Psoas muscle (tissue), 8 donors: ENCODE results near the gene MAPK8. TPM values are rescaled to one million over a fixed set of nuclear protein-coding genes. Genes with fewer than 3 reads are reported as not detected.
"Not testable (repeated sequence)": the region's sequence is repeated elsewhere in the genome, so short reads cannot be mapped to it uniquely, and the experiment has no call there.

Experiments
- ATAC-seq, 4 donors: fragments of 200-7000 bp; cut with Tn5 transposase; one replicate each; pipeline ENCODE4 v1.9.1; 2020; ENCODE audit warnings: moderate library complexity in 3 of 4, mild to moderate bottlenecking in 2 of 4
- DNase-seq, 2 donors: peaks; one replicate each; pipeline ENCODE4 v3.0.0-alpha.2; 2020
- H3K27ac ChIP-seq: fragments of 200-600 bp; one replicate; pipeline ENCODE4 v1.8.0; 2022
- H3K27me3 ChIP-seq, 3 donors: fragments of 200-600 bp in 1 of 3; one replicate each; pipeline versions ENCODE4 v1.6.1 to v1.8.0; 2013 to 2022; ENCODE audit warnings: low read length in 2 of 3, mild to moderate bottlenecking in 2 of 3, moderate library complexity in 1 of 3; ENCODE audit not compliant: insufficient read depth in 3 of 3
- H3K36me3 ChIP-seq, 2 donors: fragments of 200-600 bp in 1 of 2; one replicate each; pipeline versions ENCODE4 v1.6.1 to v1.8.0; 2013 to 2022; ENCODE audit warnings: low read depth in 1 of 2, mild to moderate bottlenecking in 1 of 2, moderate library complexity in 1 of 2; ENCODE audit not compliant: insufficient read depth in 1 of 2
- H3K4me1 ChIP-seq: fragments of 200-600 bp; one replicate; pipeline ENCODE4 v1.8.0; 2022
- H3K4me3 ChIP-seq: fragments of 200-600 bp; one replicate; pipeline ENCODE4 v1.8.0; 2022; ENCODE audit warnings: mild to moderate bottlenecking
- H3K9me3 ChIP-seq: fragments of 200-600 bp; one replicate; pipeline ENCODE4 v1.8.0; 2022
- CTCF ChIP-seq: fragments of 200-600 bp; IDR thresholded peaks from one replicate; pipeline ENCODE4 v1.8.0; 2022; ENCODE audit warnings: antibody characterized with exemption
- WGBS, 3 donors: extraction: QIAGEN DNeasy Blood & Tissue Kit; methylation state at CpG; one replicate each; pipeline versions ENCODE4 v1.1.6 to v1.1.7; 2013; 5-methylcytosine and 5-hydroxymethylcytosine counted together
- intact Hi-C, 2 donors: fragments of 100-400 bp; cut with DNase I; formaldehyde crosslinking; loops; one replicate each; pipeline versions ENCODE4 v1.11.0 to v1.14.2; 2022
- polyA plus RNA-seq, 3 donors: library from polyadenylated mRNA; stranded (reverse); fragments of 200-250 nt; gene quantifications; one replicate each; pipeline ENCODE4 v1.2.3, GENCODE V29; 2013
- total RNA-seq, 4 donors: library from RNA; stranded (reverse); fragmentation: NEBNext Ultra II Directional in 2 of 4; extraction: Animal tissue kit (Norgen Biotek cat#: 25700) in 2 of 4; gene quantifications; one replicate each; pipeline versions ENCODE4 v1.2.1 to v1.2.4, GENCODE V29; 2021 to 2023
- donor health status: healthy with polysubstance abuse.
- donor health status: DM: no; HTN: no; CAD: no; lungs with moderate emphysema.
- donor health status: Bipolar disorder and iron deficiency.
- donor health status: healthy.
- donor health status: DM: yes; HTN: yes; CAD: no.
- donor health status: DM: no; HTN: no; CAD: no.
- donor health status: DM: no; HTN: no; CAD: no.
- donor health status: DM: yes; HTN: yes; CAD: no.

MAPK8 gene
- total and polyA plus RNA-seq, 7 donors: 10.8 to 32.3 (median 24.3) TPM

DNA sequence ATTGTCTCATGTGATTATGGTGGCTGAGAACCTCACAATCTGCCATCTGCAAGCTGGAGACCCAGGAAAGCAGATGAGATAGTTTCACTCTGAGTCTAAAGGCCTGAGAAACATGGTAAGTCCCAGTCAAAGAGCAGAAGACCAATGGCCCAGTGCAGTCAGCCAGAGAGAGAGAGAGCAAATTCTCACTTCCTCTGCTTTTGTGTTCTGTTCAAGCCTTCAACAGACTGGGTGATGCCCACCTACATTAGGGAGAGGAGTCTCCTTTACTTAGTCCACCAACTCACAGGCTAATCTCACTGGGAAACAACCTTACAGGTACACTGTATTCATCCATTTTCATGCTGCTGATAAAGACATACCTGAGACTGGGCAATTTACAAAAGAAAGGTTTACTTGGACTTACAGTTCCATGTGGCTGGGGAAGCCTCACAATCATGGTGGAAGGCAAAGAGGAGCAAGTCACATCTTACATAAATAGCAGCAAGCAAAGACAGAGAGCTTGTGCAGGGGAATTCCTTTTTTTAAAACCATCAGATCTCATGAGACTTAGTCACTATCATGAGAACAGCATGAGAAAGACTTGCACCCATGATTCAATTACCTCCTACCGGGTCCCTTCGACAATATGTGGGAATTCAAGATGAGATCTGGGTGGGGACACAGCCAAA lies 27.3 kb upstream of the MAPK8 start:
- H3K9me3 ChIP-seq: no peaks in the 10 kb centered on the region
- intact Hi-C loops: no loop called here

DNA sequence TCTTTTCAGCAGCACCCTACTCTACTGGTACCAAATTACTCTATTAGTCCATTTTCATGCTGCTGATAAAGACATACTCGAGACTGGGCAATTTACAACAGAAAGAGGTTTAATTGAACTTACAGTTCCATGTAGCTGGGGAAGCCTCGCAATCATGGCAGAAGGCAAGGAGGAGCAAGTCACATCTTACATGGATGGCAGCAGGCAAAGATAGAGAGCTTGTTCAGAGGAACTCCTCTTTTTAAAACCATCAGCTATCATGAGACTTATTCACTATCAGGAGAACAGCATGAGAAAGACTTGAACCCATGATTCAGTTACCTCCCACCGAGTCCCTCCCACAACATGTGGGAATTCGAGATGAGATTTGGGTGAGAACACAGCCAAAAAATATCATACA lies 24.8 kb upstream of the MAPK8 start:
- intact Hi-C loops, H3K27ac ChIP-seq: not testable (repeated sequence)
- WGBS, 3 donors: 68 to 74% (median 68%) methylated on average over 4 of the region's 4 CpGs

More for the DNA sequence above, 27.3 kb upstream of the MAPK8 start:
- DNase-seq (no peak), ATAC-seq (no peak)
- no peak for TF ChIP-seq CTCF
- Histone ChIP-seq H3K27ac (no peak overlapping the region), H3K27me3 (no peaks in the 10 kb centered on the region), H3K4me1 (no peaks in the 10 kb centered on the region), H3K36me3 (no peaks in the 10 kb centered on the region), H3K4me3 (no peak overlapping the region)
- WGBS, 3 donors: 86 to 92% (median 91%) methylated on average over 2 of the region's 2 CpGs

DNA sequence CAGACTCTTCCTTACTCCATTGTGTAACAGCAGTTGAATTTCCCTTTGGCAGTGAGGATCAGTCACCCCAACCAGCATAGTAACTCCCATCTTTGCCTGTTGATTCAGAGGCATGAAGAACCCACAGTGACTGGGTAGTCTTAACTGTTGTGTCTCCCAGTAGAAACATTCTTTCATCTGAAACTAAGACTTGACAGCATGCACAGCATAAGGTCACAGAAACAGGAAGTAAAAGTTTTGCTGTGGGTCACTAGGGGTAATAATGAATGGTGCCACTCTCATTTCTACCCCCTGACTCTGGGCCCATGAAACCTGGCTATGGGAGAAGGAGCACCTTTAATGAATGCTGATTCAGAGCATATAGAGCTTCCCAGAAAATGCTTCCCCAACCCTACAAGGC lies 23.6 kb upstream of the MAPK8 start:
- Histone ChIP-seq H3K36me3 (no peaks in the 10 kb centered on the region), H3K27ac (no peak overlapping the region), H3K27me3 (peaks cover 0 to 7% (median 0%) of the 10 kb centered on the region in 3 donors), H3K9me3 (no peaks in the 10 kb centered on the region), H3K4me1 (no peaks in the 10 kb centered on the region), H3K4me3 (no peak overlapping the region)
- no peak for TF ChIP-seq CTCF
- intact Hi-C loops: no loop called here
- DNase-seq (no peak), ATAC-seq (no peak)

More for the DNA sequence above, 24.8 kb upstream of the MAPK8 start:
- not testable (repeated sequence) for H3K9me3 ChIP-seq, H3K4me3 ChIP-seq, H3K4me1 ChIP-seq, H3K36me3 ChIP-seq, ATAC-seq, H3K27me3 ChIP-seq, DNase-seq

- H3K36me3 ChIP-seq: no peaks in the 10 kb centered on the region
- no peaks in the 10 kb centered on the region for H3K4me1 ChIP-seq
- no peak overlapping the region for H3K4me3 ChIP-seq
- no peak for TF ChIP-seq CTCF
- WGBS, 3 donors: 75 to 85% (median 82%) methylated on average over 2 of the region's 2 CpGs
- ATAC-seq: no peak
- intact Hi-C loops: no loop called here
- no peaks in the 10 kb centered on the region for H3K9me3 ChIP-seq
- H3K27me3 ChIP-seq: peaks cover 0 to 7% (median 0%) of the 10 kb centered on the region in 3 donors
- DNase-seq: no peak
- no peak overlapping the region for H3K27ac ChIP-seq
Observed at GRCh38 chr10:48284002-48284546, 22.4 kb upstream of the MAPK8 start.

GRCh38 chr10:48284811-48285210 lies 21.7 kb upstream of the MAPK8 start:
- no peak for DNase-seq
- H3K27ac ChIP-seq: no peak overlapping the region
- no peaks in the 10 kb centered on the region for H3K36me3 ChIP-seq
- H3K27me3 ChIP-seq: peaks cover 0 to 7% (median 0%) of the 10 kb centered on the region in 3 donors
- no peaks in the 10 kb centered on the region for H3K9me3 ChIP-seq
- no peak for ATAC-seq
- WGBS, 3 donors: 59 to 81% (median 68%) methylated on average over 4 of the region's 4 CpGs
- TF ChIP-seq CTCF: no peak
- no peaks in the 10 kb centered on the region for H3K4me1 ChIP-seq
- no peak overlapping the region for H3K4me3 ChIP-seq
- intact Hi-C loops: no loop called here
